Duodenal mucosa (tissue), 2 donors: ENCODE results near the gene EYA3.
A peak's percentile ranks its signal among the peaks of the same experiment; 100 is the strongest.

Experiments used
- H3K27ac ChIP-seq: one replicate; pipeline ENCODE4 v1.7.0; 2013; ENCODE audit warnings: low read depth, low read length
- H3K27me3 ChIP-seq, 2 donors: one replicate each; pipeline ENCODE4 v1.7.0; 2013; ENCODE audit warnings: low read length in 2 of 2, control low read depth in 1 of 2; ENCODE audit not compliant: insufficient read depth in 2 of 2, control insufficient read depth in 1 of 2
- H3K36me3 ChIP-seq, 2 donors: one replicate each; pipeline ENCODE4 v1.7.0; 2013; ENCODE audit warnings: low read length in 2 of 2, control low read depth in 1 of 2; ENCODE audit not compliant: insufficient read depth in 2 of 2, control insufficient read depth in 1 of 2
- H3K4me1 ChIP-seq, 2 donors: one replicate each; pipeline ENCODE4 v1.7.0; 2013; ENCODE audit warnings: low read length in 2 of 2, control low read depth in 1 of 2; ENCODE audit not compliant: insufficient read depth in 2 of 2, control insufficient read depth in 1 of 2
- H3K4me3 ChIP-seq, 2 donors: one replicate each; pipeline ENCODE4 v1.7.0; 2013; ENCODE audit warnings: low read length in 2 of 2, low read depth in 1 of 2
- H3K9ac ChIP-seq, 2 donors: one replicate each; pipeline ENCODE4 v1.7.0; 2013; ENCODE audit warnings: low read length in 2 of 2, low read depth in 1 of 2
- H3K9me3 ChIP-seq, 2 donors: one replicate each; pipeline ENCODE4 v1.7.0; 2013; ENCODE audit warnings: low read length in 2 of 2, control low read depth in 1 of 2; ENCODE audit not compliant: control insufficient read depth in 1 of 2

The EYA3 gene

DNA sequence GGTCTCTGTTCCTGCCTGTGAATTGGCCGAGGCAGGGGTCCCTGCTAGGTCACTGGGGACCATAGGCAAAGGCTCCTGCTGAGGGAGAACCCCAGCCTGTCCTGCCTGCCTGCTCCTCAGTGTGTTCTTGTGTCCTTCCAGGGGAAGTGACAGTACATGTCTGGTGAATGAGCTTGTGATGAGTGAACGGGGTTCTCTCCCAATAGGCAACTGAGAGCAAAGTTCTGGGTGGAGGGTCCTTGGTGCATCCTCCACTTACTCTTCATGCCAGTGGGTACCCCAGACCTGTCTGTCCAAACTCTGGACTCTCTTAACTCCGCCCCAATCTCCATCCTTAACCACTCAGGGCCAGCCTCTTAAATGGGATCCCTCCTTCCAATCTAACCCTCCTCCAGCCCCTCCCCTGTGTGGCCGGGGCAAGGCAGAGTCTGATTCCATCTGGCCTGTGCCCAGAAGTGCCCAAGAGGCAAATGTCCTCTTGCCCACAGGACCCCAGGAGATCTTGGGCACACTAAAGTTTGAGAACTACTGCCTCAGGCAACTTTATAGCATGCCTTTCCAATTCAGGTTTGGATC lies 126.7 kb downstream of the EYA3 start:
- Histone ChIP-seq H3K36me3 (peaks cover 9 to 38% of the 10 kb centered on the region in 2 donors), H3K9ac (peak overlapping the region in 1 of 2 donors; percentile 87), H3K27me3 (no peaks in the 10 kb centered on the region), H3K9me3 (no peaks in the 10 kb centered on the region), H3K27ac (no peak overlapping the region), H3K4me3 (peak overlapping the region; percentile 91 to 94), H3K4me1 (peaks cover 16 to 17% of the 10 kb centered on the region in 2 donors)

- Histone ChIP-seq H3K9me3 (no peaks in the 10 kb centered on the region), H3K4me3 (peak overlapping the region; percentile 91 to 94), H3K36me3 (peaks cover 9 to 30% of the 10 kb centered on the region in 2 donors), H3K27me3 (no peaks in the 10 kb centered on the region), H3K4me1 (peaks cover 16 to 17% of the 10 kb centered on the region in 2 donors), H3K9ac (peak overlapping the region; percentile 75 to 87), H3K27ac (peak overlapping the region; percentile 94)
These were observed 127.4 kb downstream of the EYA3 start for GRCh38 chr1:27960762-27961645.

- Histone ChIP-seq H3K4me1 (peaks cover 16 to 17% of the 10 kb centered on the region in 2 donors), H3K27ac (peak within 1 kb of the TSS; percentile 94), H3K27me3 (no peaks in the 10 kb centered on the region), H3K36me3 (peaks cover 9 to 23% of the 10 kb centered on the region in 2 donors), H3K9me3 (no peaks in the 10 kb centered on the region), H3K9ac (peak within 1 kb of the TSS; percentile 75 to 87), H3K4me3 (peak within 1 kb of the TSS; percentile 91 to 94)
These were observed 128.4 kb downstream of the EYA3 start, which contains the start of gene XKR8 for GRCh38 chr1:27959792-27960603. XKR8 (plus strand) TSS chr1:27959973; CDS start chr1:27960070, 97 bp downstream.

- Histone ChIP-seq H3K27me3 (no peaks in the 10 kb centered on the region), H3K4me1 (peaks cover 21 to 22% of the 10 kb centered on the region in 2 donors), H3K9me3 (no peaks in the 10 kb centered on the region), H3K36me3 (peaks cover 0 to 17% of the 10 kb centered on the region in 2 donors), H3K4me3 (no peak overlapping the region), H3K27ac (no peak overlapping the region), H3K9ac (no peak overlapping the region)
These were observed 129.9 kb downstream of the EYA3 start for GRCh38 chr1:27958513-27958912.

DNA sequence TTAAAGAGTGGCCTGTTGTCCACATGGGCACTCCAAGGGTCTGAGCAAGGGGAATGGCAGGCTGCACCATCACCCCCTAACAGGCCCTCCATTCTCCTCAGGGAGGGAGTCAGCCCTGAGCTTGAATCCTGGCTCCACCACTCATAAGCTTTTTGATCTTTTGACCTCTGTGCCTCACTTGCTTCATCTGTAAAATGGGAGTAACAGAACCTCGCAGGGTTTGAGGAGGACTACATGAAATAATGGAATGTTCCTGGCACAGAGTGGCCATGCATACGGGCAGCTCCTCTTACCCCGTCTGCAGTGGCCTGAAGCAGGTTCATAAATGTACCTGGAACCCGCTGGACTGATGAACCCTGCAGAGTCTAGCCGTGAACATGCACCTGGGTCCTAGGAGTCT lies 130.8 kb downstream of the EYA3 start:
- H3K9ac ChIP-seq, result no peak overlapping the region
- no peak overlapping the region for H3K4me3 ChIP-seq
- peaks cover 30% of the 10 kb centered on the region in 2 donors for H3K4me1 ChIP-seq
- no peaks in the 10 kb centered on the region for H3K9me3 ChIP-seq
- peaks cover 0 to 11% of the 10 kb centered on the region in 2 donors for H3K36me3 ChIP-seq
- H3K27ac ChIP-seq, result no peak overlapping the region
- no peaks in the 10 kb centered on the region for H3K27me3 ChIP-seq

GRCh38 chr1:27956761-27957160 lies 131.6 kb downstream of the EYA3 start:
- no peak overlapping the region for H3K4me3 ChIP-seq
- H3K36me3 ChIP-seq, result peaks cover 0 to 10% of the 10 kb centered on the region in 2 donors
- no peak overlapping the region for H3K27ac ChIP-seq
- H3K9me3 ChIP-seq, result no peaks in the 10 kb centered on the region
- no peak overlapping the region for H3K9ac ChIP-seq
- peaks cover 34 to 37% of the 10 kb centered on the region in 2 donors for H3K4me1 ChIP-seq
- no peaks in the 10 kb centered on the region for H3K27me3 ChIP-seq

- Histone ChIP-seq H3K9me3 (no peaks in the 10 kb centered on the region), H3K4me1 (peaks cover 19 to 31% of the 10 kb centered on the region in 2 donors), H3K4me3 (no peak overlapping the region), H3K9ac (no peak overlapping the region), H3K27me3 (no peaks in the 10 kb centered on the region), H3K27ac (no peak overlapping the region), H3K36me3 (peaks cover 0 to 10% of the 10 kb centered on the region in 2 donors)
These were observed 133.3 kb downstream of the EYA3 start for GRCh38 chr1:27955076-27955475.

DNA sequence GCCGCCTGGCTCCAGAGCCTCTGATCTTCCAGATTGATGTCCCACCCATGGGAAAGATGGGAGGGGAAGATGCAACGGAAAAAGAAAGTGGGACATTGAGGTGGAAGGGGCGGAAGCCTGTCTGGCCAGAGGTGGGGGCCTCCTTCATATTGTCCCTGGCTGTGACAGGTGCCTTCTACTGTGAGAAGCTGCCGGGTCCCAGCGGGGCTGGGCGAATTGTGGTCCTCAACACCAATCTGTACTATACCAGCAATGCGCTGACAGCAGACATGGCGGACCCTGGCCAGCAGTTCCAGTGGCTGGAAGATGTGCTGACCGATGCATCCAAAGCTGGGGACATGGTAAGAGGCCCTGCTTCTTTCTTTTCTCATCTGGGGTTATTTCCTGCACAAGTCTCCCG lies 134.2 kb downstream of the EYA3 start:
- Histone ChIP-seq H3K27ac (no peak overlapping the region), H3K27me3 (no peaks in the 10 kb centered on the region), H3K9ac (no peak overlapping the region)

DNA sequence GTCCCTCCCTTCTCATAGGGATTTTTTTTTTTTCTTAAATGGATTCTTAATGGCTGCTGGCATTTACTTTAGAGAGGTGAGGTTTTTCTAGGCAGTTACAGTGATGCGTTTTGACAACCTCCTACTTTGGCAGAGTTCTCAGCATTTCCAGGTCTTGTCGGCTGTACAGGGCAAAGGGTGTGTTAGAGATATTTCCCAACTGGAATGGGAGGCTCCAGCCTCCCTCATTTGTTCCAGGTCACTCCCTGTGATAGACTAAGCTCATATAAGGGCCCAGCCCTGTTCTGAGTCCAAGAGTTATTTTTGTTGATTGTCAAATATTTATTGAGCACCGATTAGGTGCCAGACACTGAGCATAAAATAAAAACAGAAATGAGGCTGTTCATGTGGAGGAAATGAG lies 136.3 kb downstream of the EYA3 start:
- Histone ChIP-seq H3K4me1 (peaks cover 19 to 34% of the 10 kb centered on the region in 2 donors), H3K9ac (no peak overlapping the region), H3K27ac (peak overlapping the region; percentile 66), H3K36me3 (peaks cover 0 to 17% of the 10 kb centered on the region in 2 donors), H3K4me3 (no peak overlapping the region), H3K9me3 (no peaks in the 10 kb centered on the region), H3K27me3 (no peaks in the 10 kb centered on the region)

More for the DNA sequence above, 134.2 kb downstream of the EYA3 start:
- Histone ChIP-seq H3K9me3 (no peaks in the 10 kb centered on the region), H3K4me3 (no peak overlapping the region), H3K4me1 (peaks cover 19 to 34% of the 10 kb centered on the region in 2 donors), H3K36me3 (peaks cover 0 to 15% of the 10 kb centered on the region in 2 donors)
